Stomach (tissue), 9 donors: ENCODE measurements around the gene SRSF3. TPM values are rescaled to one million over a fixed set of nuclear protein-coding genes. Genes with fewer than 3 reads are reported as not detected.
A peak's percentile ranks its signal among the peaks of the same experiment; 100 is the strongest.
"Not testable (repeated sequence)": the region's sequence is repeated elsewhere in the genome, so short reads cannot be mapped to it uniquely, and the experiment has no call there.

Source experiments
- DNase-seq, 2 donors: peaks; one replicate each; pipeline versions ENCODE4 v3.0.0 to v3.0.0-alpha.2; 2013 to 2019
- H3K27ac ChIP-seq, 5 donors: fragments of 200-600 bp in 4 of 5; sonication (generic) in 4 of 5; one replicate each; pipeline ENCODE4 v1.5.1; 2013 to 2019; ENCODE audit warnings: mild to moderate bottlenecking in 1 of 5, moderate library complexity in 1 of 5
- H3K27me3 ChIP-seq, 3 donors: fragments of 200-600 bp; sonication (generic); one replicate each; pipeline ENCODE4 v1.5.1; 2017 to 2019; ENCODE audit warnings: mixed run types in 1 of 3
- H3K36me3 ChIP-seq, 4 donors: fragments of 200-600 bp; sonication (generic); 1 replicate in 3 of 4; 2 replicates in 1 of 4; pipeline ENCODE4 v1.5.1; 2016 to 2019
- H3K4me1 ChIP-seq, 4 donors: fragments of 200-600 bp; sonication (generic); one replicate each; pipeline ENCODE4 v1.5.1; 2016 to 2019
- H3K4me3 ChIP-seq, 4 donors: fragments of 200-600 bp; sonication (generic) in 3 of 4; one replicate each; pipeline ENCODE4 v1.5.1; 2016 to 2019; ENCODE audit warnings: mild to moderate bottlenecking in 1 of 4
- H3K9me3 ChIP-seq, 4 donors: fragments of 200-600 bp; sonication (generic); one replicate each; pipeline ENCODE4 v1.5.1; 2016 to 2019
- CTCF ChIP-seq, 7 experiments: fragments of 450-650 bp in 4 of 7; fragments of 200-600 bp in 3 of 7; sonication (generic) in 3 of 7; IDR thresholded peaks; one replicate each; pipeline ENCODE4 v1.5.1; 2016 to 2019; ENCODE audit warnings: antibody characterized with exemption in 7 of 7, control low read depth in 2 of 7, mild to moderate bottlenecking in 1 of 7
- EP300 ChIP-seq: sonication (generic); formaldehyde crosslinking; IDR thresholded peaks from one replicate; pipeline ENCODE4 v1.6.1; 2017; ENCODE audit warnings: antibody characterized with exemption
- POLR2A ChIP-seq, 4 donors: fragments of 450-650 bp; IDR thresholded peaks; one replicate each; pipeline ENCODE4 v1.6.1; 2016; ENCODE audit warnings: antibody characterized with exemption in 4 of 4, control low read depth in 2 of 4, mild to moderate bottlenecking in 1 of 4, moderate library complexity in 1 of 4
- POLR2AphosphoS5 ChIP-seq, 3 donors: sonication (generic); formaldehyde crosslinking; IDR thresholded peaks; one replicate each; pipeline ENCODE4 v1.6.1; 2016; ENCODE audit warnings: antibody characterized with exemption in 3 of 3
- WGBS, 5 donors: extraction: QIAGEN DNeasy Blood & Tissue Kit in 3 of 5; methylation state at CpG; one replicate each; pipeline versions ENCODE4 v1.1.5 to v1.1.7; 2013 to 2018; 5-methylcytosine and 5-hydroxymethylcytosine counted together
- intact Hi-C: fragments of 100-400 bp; cut with DNase I; formaldehyde crosslinking; loops from one replicate; pipeline ENCODE4 v1.15.1; 2023; ENCODE audit warnings: low total_unique reads
- polyA plus RNA-seq, 3 donors: library from polyadenylated mRNA; stranded (reverse); fragments of 200-250 nt; gene quantifications; one replicate each; pipeline ENCODE4 v1.2.3, GENCODE V29; 2013
- total RNA-seq, 5 donors: library from RNA; depleted of rRNA; stranded (reverse); fragments of >200 nt; gene quantifications; one replicate each; pipeline versions ENCODE4 v1.1.0 to v1.2.3, GENCODE V29; 2014 to 2016
- donor health status: healthy with polysubstance abuse.
- donor health status: Bipolar disorder and iron deficiency.
- donor health status: healthy.

The SRSF3 gene
- total and polyA plus RNA-seq, 8 donors = 77.2 to 250 (median 146) TPM

GRCh38 chr6:36610041-36610955, 16.1 kb downstream of the SRSF3 start:
- Histone ChIP-seq H3K36me3 (peaks cover 46 to 90% (median 80%) of the 10 kb centered on the region in 4 donors), H3K9me3 (no peaks in the 10 kb centered on the region), H3K4me3 (no peak overlapping the region), H3K27me3 (no peaks in the 10 kb centered on the region), H3K4me1 (peaks cover 39 to 73% (median 47%) of the 10 kb centered on the region in 4 donors), H3K27ac (peak overlapping the region in 3 of 5 donors; percentile 45 to 68 (median 56))
- no peak for DNase-seq
- intact Hi-C loops = no loop called here
- WGBS, 5 donors = 86 to 95% (median 89%) methylated on average over 12 to 14 of the region's 14 CpGs
- TF ChIP-seq POLR2A (IDR thresholded peaks at IDR 0.05) (no peak), POLR2AphosphoS5 (IDR thresholded peaks at IDR 0.05) (no peak), CTCF (IDR thresholded peaks at IDR 0.05) (no peak), EP300 (no peak)

GRCh38 chr6:36610956-36611336, 16.8 kb downstream of the SRSF3 start:
- H3K36me3 ChIP-seq = peaks cover 40 to 83% (median 74%) of the 10 kb centered on the region in 4 donors
- no peaks in the 10 kb centered on the region for H3K27me3 ChIP-seq
- 76 to 94% (median 86%) methylated on average over 1 of the region's 1 CpG for WGBS, 5 donors
- H3K27ac ChIP-seq = peak overlapping the region in 2 of 5 donors; percentile 7 to 12
- intact Hi-C loops = no loop called here
- peaks cover 36 to 73% (median 41%) of the 10 kb centered on the region in 4 donors for H3K4me1 ChIP-seq
- H3K9me3 ChIP-seq = no peaks in the 10 kb centered on the region
- DNase-seq = no peak
- TF ChIP-seq EP300 (no peak), POLR2A (IDR thresholded peaks at IDR 0.05) (no peak)
- H3K4me3 ChIP-seq = no peak overlapping the region

- DNase-seq, H3K27ac ChIP-seq, H3K4me3 ChIP-seq, intact Hi-C loops, H3K9me3 ChIP-seq, H3K27me3 ChIP-seq: not testable (repeated sequence)
- peaks cover 33 to 76% (median 66%) of the 10 kb centered on the region in 4 donors for H3K36me3 ChIP-seq
- H3K4me1 ChIP-seq = peaks cover 29 to 73% (median 36%) of the 10 kb centered on the region in 4 donors
- WGBS, 5 donors = 89 to 92% (median 90%) methylated on average over 3 of the region's 3 CpGs
Measured at GRCh38 chr6:36611679-36612078, 17.5 kb downstream of the SRSF3 start.

- intact Hi-C loops = no loop called here
- H3K27me3 ChIP-seq = no peaks in the 10 kb centered on the region
Measured at GRCh38 chr6:36612101-36612625, 18.0 kb downstream of the SRSF3 start.

More at GRCh38 chr6:36612101-36612625, 18.0 kb downstream of the SRSF3 start:
- 91 to 97% (median 95%) methylated on average over 10 of the region's 10 CpGs for WGBS, 5 donors
- TF ChIP-seq EP300 = no peak
- TF ChIP-seq POLR2AphosphoS5 (IDR thresholded peaks at IDR 0.05) = no peak
- TF ChIP-seq POLR2A (IDR thresholded peaks at IDR 0.05) = no peak
- no peak for TF ChIP-seq CTCF (IDR thresholded peaks at IDR 0.05)
- H3K36me3 ChIP-seq = peaks cover 28 to 71% (median 62%) of the 10 kb centered on the region in 4 donors
- H3K9me3 ChIP-seq = no peaks in the 10 kb centered on the region
- no peak overlapping the region for H3K4me3 ChIP-seq
- peaks cover 29 to 73% (median 36%) of the 10 kb centered on the region in 4 donors for H3K4me1 ChIP-seq
- H3K27ac ChIP-seq = no peak overlapping the region
- no peak for DNase-seq
